Stimulated activated CD4-positive, alpha-beta T cell treated with anti-CD3 and anti-CD28 coated beads, Interleukin-1b, Interleukin-23, amount 100 ng/mL, for 24 hours (primary cell): ENCODE data around the gene MAP3K20.
"Not testable (repeated sequence)": the region's sequence is repeated elsewhere in the genome, so short reads cannot be mapped to it uniquely, and the experiment has no call there.

ENCODE experiments used
- DNase-seq, 4 experiments: peaks; one replicate each; pipeline ENCODE4 v3.0.0-alpha.2; 2020; ENCODE audit warnings: low read depth in 4 of 4, low spot score in 1 of 4

Gene MAP3K20

DNA sequence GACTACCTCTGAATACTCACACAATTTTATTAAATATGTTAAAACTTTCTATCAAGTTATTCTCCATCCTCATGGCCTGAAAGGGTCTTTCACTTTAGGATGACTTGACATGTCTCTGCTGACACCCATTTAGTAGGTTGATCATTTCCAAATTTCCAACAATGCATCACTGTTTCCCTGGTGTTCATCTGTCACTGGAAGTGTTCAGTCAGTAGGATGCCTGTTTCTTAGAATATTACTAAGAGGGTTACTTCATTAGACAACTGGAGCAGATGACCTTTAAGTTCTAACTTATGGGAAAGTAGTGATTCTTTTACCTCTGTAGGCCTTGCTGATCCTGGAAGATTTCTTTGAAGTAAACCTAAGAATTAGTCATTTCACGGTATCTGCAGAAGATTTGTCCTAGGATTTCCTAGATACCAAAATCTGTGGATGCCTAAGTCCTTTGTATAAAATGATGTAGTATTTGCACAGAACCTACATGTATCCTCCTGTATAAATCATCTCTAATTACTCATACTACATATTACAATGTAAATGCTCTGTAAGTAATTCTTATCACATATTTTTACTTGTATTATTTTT lies 77.7 kb downstream of the MAP3K20 start:
- no peak for DNase-seq

GRCh38 chr2:173157676-173158293 lies 82.1 kb downstream of the MAP3K20 start:
- DNase-seq = no peak

GRCh38 chr2:173159791-173160463 lies 84.3 kb downstream of the MAP3K20 start:
- DNase-seq = no peak

GRCh38 chr2:173160618-173161017 lies 85.0 kb downstream of the MAP3K20 start:
- DNase-seq = no peak

DNA sequence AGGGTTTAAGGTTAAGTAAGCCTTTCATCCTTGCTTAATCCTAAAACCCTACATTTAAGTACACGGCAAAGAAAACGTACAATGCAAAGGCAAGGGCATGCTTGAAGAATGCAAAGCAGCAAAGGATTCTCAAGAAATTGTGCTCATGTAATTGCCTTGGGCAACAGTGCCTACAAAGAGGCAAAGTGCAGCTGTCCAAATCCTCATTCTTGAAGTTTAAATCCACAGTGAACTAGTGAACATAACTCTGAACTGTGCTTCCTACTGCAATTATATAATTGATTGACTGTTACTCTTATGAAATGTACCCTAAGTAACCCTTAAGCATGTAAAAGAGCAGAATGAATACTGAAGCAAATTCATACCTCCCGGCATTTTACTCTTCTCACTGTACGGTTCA lies 85.4 kb downstream of the MAP3K20 start:
- DNase-seq = no peak

- no peak for DNase-seq
These were observed 85.9 kb downstream of the MAP3K20 start for GRCh38 chr2:173161507-173161906.

DNA sequence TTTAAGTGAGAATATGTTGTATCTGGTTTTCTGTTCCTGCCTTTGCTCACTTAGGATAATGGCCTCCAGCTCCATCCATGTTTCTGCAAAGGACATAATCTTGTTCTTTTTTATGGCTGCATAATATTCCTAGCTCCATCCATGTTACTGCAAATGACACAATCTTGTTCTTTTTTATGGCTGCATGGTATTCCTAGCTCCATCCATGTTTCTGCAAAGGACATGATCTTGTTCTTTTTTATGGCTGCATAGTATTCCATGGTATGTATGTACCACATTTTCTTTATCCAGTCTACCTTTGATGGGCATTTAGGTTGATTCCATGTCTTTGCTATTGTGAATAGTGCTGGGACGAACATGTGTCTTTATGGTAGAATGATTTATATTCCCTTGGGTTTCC lies 87.7 kb downstream of the MAP3K20 start:
- not testable (repeated sequence) for DNase-seq

GRCh38 chr2:173164396-173164795 lies 88.8 kb downstream of the MAP3K20 start:
- DNase-seq = no peak

GRCh38 chr2:173165443-173166238 lies 90.0 kb downstream of the MAP3K20 start:
- no peak for DNase-seq

DNA sequence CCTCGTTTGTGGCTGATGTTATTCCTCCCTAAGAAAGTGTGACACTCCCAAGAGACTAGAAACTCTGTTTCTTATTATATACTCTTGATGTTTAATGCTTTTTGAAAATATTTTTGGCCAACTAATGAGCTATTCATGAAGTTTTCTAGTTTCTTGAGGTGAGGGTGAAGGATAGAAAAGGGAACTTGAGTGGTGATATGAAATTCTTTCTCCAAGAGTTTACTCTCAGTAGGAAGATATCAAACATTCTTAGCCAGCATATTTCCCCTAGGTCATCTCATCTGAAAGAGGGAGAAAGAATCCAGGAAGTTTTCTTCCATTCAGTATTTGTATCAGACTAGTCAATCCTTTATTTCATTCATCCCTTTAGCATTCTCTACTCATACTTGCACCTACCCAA lies 95.7 kb downstream of the MAP3K20 start:
- DNase-seq = no peak

DNA sequence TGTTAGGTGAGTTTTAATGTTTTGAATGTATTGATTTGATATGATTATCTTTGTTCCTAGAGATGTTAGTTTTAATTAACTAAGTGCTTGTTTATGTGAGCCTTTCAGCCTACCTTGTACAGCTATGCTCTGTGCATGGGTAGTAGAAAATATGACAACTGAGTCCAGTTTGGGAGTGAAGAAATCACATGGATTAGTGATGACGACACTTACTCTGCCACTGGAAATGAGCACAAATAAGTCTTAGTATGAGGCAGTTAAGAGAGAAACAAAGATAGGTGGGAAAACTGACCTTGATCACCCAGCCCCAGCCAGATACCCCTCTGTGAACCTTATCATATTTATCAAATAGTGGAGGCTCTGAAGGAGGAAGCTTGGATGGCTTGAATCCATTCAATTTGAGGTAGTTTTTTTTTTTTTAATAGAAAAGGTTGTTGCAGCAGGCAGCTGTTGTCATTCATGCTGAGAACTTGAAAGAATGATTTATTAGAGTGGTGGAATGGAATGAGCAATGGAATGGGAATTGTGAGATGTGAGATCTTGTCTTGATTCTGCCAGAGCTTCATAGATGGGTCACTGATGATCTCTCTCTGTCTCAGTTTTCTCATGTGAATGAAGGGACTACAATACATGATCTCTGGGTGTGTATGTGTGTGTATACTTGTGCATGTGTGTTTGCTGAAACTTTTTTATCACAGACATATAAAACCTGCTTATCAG lies 96.4 kb downstream of the MAP3K20 start:
- DNase-seq = no peak

GRCh38 chr2:173174339-173174738 lies 98.7 kb downstream of the MAP3K20 start:
- DNase-seq = not testable (repeated sequence)

GRCh38 chr2:173175222-173175621 lies 99.6 kb downstream of the MAP3K20 start:
- no peak for DNase-seq

DNA sequence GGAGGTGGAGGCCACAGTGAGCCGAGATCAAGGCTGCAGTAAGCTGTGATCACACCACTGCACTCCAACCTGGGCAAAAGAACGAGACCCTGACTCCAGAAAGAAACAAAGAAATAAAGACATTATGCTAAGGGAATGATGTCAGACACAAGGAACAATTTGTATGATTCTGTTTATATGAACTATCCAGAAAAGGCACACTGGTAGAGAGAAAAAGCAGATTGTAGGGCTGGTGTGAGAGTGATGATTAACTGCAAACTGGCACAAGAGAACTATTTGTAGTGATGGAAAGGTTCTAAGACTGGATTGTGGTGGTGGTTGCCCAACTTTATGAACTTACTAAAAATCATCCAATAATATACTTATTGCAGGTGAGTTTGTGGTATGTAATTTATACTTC lies 106.3 kb downstream of the MAP3K20 start:
- no peak for DNase-seq

- no peak for DNase-seq
These were observed 108.7 kb downstream of the MAP3K20 start for GRCh38 chr2:173184031-173185004.

GRCh38 chr2:173185437-173185836 lies 109.8 kb downstream of the MAP3K20 start:
- DNase-seq = no peak

GRCh38 chr2:173187941-173188788 lies 112.5 kb downstream of the MAP3K20 start:
- DNase-seq = no peak

DNA sequence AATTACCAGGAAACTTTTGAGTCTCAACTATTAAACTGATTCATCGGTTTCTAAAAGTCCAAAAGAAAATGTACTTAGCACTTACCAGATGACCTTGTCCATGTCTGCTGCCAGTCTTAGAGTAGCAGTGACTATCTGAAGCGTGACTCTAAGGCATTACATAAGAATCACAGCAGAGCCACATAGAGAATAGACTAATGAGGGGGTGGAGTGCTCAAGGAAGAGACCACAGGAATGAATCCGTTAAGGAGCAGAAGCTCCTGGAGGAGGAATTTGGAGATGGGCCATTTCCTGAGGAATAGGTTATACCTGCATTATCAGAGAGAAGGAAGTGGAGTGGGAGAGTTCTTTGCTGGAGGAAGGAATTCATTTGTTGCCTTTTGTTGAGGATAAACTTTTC lies 116.0 kb downstream of the MAP3K20 start:
- no peak for DNase-seq

GRCh38 chr2:173192071-173192470 lies 116.4 kb downstream of the MAP3K20 start:
- no peak for DNase-seq
